ENCODE measurements around the gene RASA3. TPM values are rescaled to one million over a fixed set of nuclear protein-coding genes. Genes with fewer than 3 reads are reported as not detected.

RASA3 gene
- total and polyA plus RNA-seq, 10 of the 15 experiments (the other 5 are each of a cell fraction or from before 2014, with no cell fraction given), result 0.79 to 33.9 (median 17.6) TPM

- H3K4me3 ChIP-seq, result no peak overlapping the region
- H3K9me3 ChIP-seq (replicated peaks; ENCODE audit: control insufficient read depth, insufficient read depth, low read length), result peaks cover 5% of the 10 kb centered on the region; the same call in 1 of the 3 replicates
- no peaks in the 10 kb centered on the region for H3K79me2 ChIP-seq (ENCODE audit: control insufficient read depth, insufficient read depth, low read length)
- no peak for ATAC-seq
- ChIA-PET SMC1A (ENCODE audit: uncharacterized antibody, unreplicated experiment) (interaction anchor here (1.4 kb wide), 1 partner anchor 16 kb away, joined by 3 read pairs; no protein-coding TSS in a partner anchor), POLR2A (no interaction called here), RAD21 (ENCODE audit: unreplicated experiment) (no interaction called here), CTCF (interaction anchor here (1.1 to 1.4 kb wide), 2 partner anchors 8 to 47 kb away, joined by 3 read pairs; no protein-coding TSS in a partner anchor)
- no peak for TF ChIP-seq BCL11A (IDR thresholded peaks at IDR 0.05; ENCODE audit: low read depth, low read length)
- TF ChIP-seq IRF3 (IDR thresholded peaks at IDR 0.05), result no peak
- no peak for TF ChIP-seq CBX3 (IDR thresholded peaks at IDR 0.05; ENCODE audit: borderline replicate concordance, low read depth)
- TF ChIP-seq, protein P1, sequence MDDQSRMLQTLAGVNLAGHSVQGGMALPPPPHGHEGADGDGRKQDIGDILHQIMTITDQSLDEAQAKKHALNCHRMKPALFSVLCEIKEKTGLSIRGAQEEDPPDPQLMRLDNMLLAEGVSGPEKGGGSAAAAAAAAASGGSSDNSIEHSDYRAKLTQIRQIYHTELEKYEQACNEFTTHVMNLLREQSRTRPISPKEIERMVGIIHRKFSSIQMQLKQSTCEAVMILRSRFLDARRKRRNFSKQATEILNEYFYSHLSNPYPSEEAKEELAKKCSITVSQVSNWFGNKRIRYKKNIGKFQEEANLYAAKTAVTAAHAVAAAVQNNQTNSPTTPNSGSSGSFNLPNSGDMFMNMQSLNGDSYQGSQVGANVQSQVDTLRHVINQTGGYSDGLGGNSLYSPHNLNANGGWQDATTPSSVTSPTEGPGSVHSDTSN (IDR thresholded peaks at IDR 0.05; ENCODE audit: insufficient replicate concordance, low read depth, low read length), result no peak
- no peak for TF ChIP-seq SRF (IDR thresholded peaks at IDR 0.05; ENCODE audit: low read depth in 2 of 2, low read length in 2 of 2)
- TF ChIP-seq HSF1 (IDR thresholded peaks at IDR 0.05; ENCODE audit: low read depth, low read length), result no peak
- no peak for TF ChIP-seq EP300 (IDR thresholded peaks at IDR 0.05; ENCODE audit: borderline replicate concordance in 1 of 2, control insufficient read depth in 1 of 2, low read depth in 2 of 2, low read length in 2 of 2)
- no peak for TF ChIP-seq MTA3 (IDR thresholded peaks at IDR 0.05; ENCODE audit: borderline replicate concordance, low read length)
- TF ChIP-seq KAT2A (conservative IDR thresholded peaks at IDR 0.05; ENCODE audit: control insufficient read depth, low read depth, low read length), result no peak
- TF ChIP-seq, protein P2, sequence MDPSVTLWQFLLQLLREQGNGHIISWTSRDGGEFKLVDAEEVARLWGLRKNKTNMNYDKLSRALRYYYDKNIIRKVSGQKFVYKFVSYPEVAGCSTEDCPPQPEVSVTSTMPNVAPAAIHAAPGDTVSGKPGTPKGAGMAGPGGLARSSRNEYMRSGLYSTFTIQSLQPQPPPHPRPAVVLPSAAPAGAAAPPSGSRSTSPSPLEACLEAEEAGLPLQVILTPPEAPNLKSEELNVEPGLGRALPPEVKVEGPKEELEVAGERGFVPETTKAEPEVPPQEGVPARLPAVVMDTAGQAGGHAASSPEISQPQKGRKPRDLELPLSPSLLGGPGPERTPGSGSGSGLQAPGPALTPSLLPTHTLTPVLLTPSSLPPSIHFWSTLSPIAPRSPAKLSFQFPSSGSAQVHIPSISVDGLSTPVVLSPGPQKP (IDR thresholded peaks at IDR 0.05; ENCODE audit: low read depth, low read length), result no peak
- TF ChIP-seq POLR2AphosphoS5 (IDR thresholded peaks at IDR 0.05; ENCODE audit: low read length), result no peak
- TF ChIP-seq CHD4 (IDR thresholded peaks at IDR 0.05), result no peak
- in situ Hi-C loops (cut with MboI) (no loop called here), intact Hi-C loops (cut with micrococcal nuclease; ENCODE audit: unreplicated experiment) (no loop called here)
- no peaks in the 10 kb centered on the region for H4K20me1 ChIP-seq (ENCODE audit: control insufficient read depth, insufficient read depth)
- peaks cover 10% of the 10 kb centered on the region for H3K4me1 ChIP-seq (ENCODE audit: control insufficient read depth, insufficient read depth, low read length)
- H3K4me2 ChIP-seq (ENCODE audit: control insufficient read depth, insufficient read depth), result no peak overlapping the region
- no peak overlapping the region for H2AFZ ChIP-seq (ENCODE audit: control insufficient read depth, low read depth, low read length)
- no peaks in the 10 kb centered on the region for H3K36me3 ChIP-seq (ENCODE audit: control insufficient read depth in 2 of 2, insufficient read depth in 2 of 2, low read length in 1 of 2)
- no peak overlapping the region for H3K27ac ChIP-seq (ENCODE audit: control insufficient read depth, insufficient read depth)
- DNase-seq (ENCODE audit: low read depth, low spot score), result no peak
- no peak overlapping the region for H3K9ac ChIP-seq (ENCODE audit: control insufficient read depth, insufficient read depth, low read length)
- no peak for FAIRE-seq
- WGBS (ENCODE audit: insufficient coverage, insufficient replicate concordance, low lambda C conversion rate, missing lambda C conversion rate), result 92% methylated on average over 29 of the region's 47 CpGs
- no TSS peak for BruUV-seq (replicated peaks)
- peaks cover 0 to 4% of the 10 kb centered on the region in 2 experiments; a peak in 2 of 4 replicates for H3K27me3 ChIP-seq (replicated peaks in 1 of 2; ENCODE audit: control insufficient read depth in 2 of 2, insufficient read depth in 2 of 2, low read length in 1 of 2)
Measured at GRCh38 chr13:114161028-114161556, 28.7 kb upstream of the RASA3 start.

Data from GM12878 (cell line).